Fibroblast of lung (primary cell): ENCODE measurements around the gene AK9. TPM values are rescaled to one million over a fixed set of nuclear protein-coding genes. Genes with fewer than 3 reads are reported as not detected.

Experiments used
- DNase-seq, 2 donors: peaks; one replicate each; pipeline versions ENCODE4 v3.0.0 to v3.0.0-alpha.2; 2010; ENCODE audit warnings: low read depth in 2 of 2
- H2AFZ ChIP-seq: 2 replicates; pipeline ENCODE4 v1.5.1; 2012; ENCODE audit warnings: low read length, control low read depth, inconsistent platforms
- H3K27ac ChIP-seq: 2 replicates; pipeline ENCODE4 v1.5.1; 2011; ENCODE audit warnings: low read length, control low read depth; ENCODE audit not compliant: insufficient read depth
- H3K27me3 ChIP-seq: 2 replicates; pipeline ENCODE4 v1.5.1; 2011; ENCODE audit warnings: mild to moderate bottlenecking, low read length; ENCODE audit not compliant: control insufficient read depth, insufficient read depth
- H3K36me3 ChIP-seq: 2 replicates; pipeline ENCODE4 v1.5.1; 2011; ENCODE audit warnings: low read length; ENCODE audit not compliant: control insufficient read depth, insufficient read depth
- H3K4me1 ChIP-seq: 2 replicates; pipeline ENCODE4 v1.5.1; 2011; ENCODE audit warnings: low read length; ENCODE audit not compliant: control insufficient read depth, insufficient read depth; ENCODE audit errors: extremely low read depth
- H3K4me2 ChIP-seq: 2 replicates; pipeline ENCODE4 v1.5.1; 2011; ENCODE audit warnings: low read length, control low read depth; ENCODE audit not compliant: insufficient read depth; ENCODE audit errors: extremely low read depth
- H3K4me3 ChIP-seq, 4 experiments: fragments of 200-600 bp in 1 of 4; sonication (generic) in 1 of 4; replicated peaks in 1 of 4; 2 replicates each; pipeline ENCODE4 v1.5.1; 2011 to 2016; ENCODE audit warnings: low read length in 4 of 4, low read depth in 3 of 4, mild to moderate bottlenecking in 3 of 4, control low read depth in 2 of 4, inconsistent platforms in 1 of 4, mixed read lengths in 1 of 4; ENCODE audit not compliant: insufficient read depth in 1 of 4; ENCODE audit errors: control extremely low read depth in 1 of 4
- H3K79me2 ChIP-seq: 2 replicates; pipeline ENCODE4 v1.5.1; 2012; ENCODE audit warnings: mild to moderate bottlenecking, low read length, inconsistent platforms; ENCODE audit not compliant: control insufficient read depth, insufficient read depth
- H3K9ac ChIP-seq: 2 replicates; pipeline ENCODE4 v1.5.1; 2011; ENCODE audit warnings: mild to moderate bottlenecking, low read length, control low read depth; ENCODE audit not compliant: insufficient read depth
- H3K9me3 ChIP-seq: 2 replicates; pipeline ENCODE4 v1.5.1; 2012; ENCODE audit warnings: low read depth, low read length; ENCODE audit not compliant: control insufficient read depth, insufficient read depth
- H4K20me1 ChIP-seq: 2 replicates; pipeline ENCODE4 v1.5.1; 2011; ENCODE audit warnings: low read length; ENCODE audit not compliant: control insufficient read depth, insufficient read depth; ENCODE audit errors: extremely low read depth
- CTCF ChIP-seq, 2 donors: IDR thresholded peaks in 1 of 2; conservative IDR thresholded peaks in 1 of 2; 1 replicate in 1 of 2; 2 replicates in 1 of 2; pipeline ENCODE4 v1.5.1; 2011 to 2012; ENCODE audit warnings: low read length in 2 of 2, control low read depth in 1 of 2, inconsistent platforms in 1 of 2, low read depth in 1 of 2, mild to moderate bottlenecking in 1 of 2
- EZH2 ChIP-seq: IDR thresholded peaks from 2 replicates; pipeline ENCODE4 v1.5.1; 2012; ENCODE audit warnings: low read length, control low read depth, mild to moderate bottlenecking; ENCODE audit errors: missing control alignments
- polyA plus RNA-seq, 2 donors: library from polyadenylated mRNA; depleted of rRNA in 1 of 2; stranded (reverse) in 1 of 2; unstranded in 1 of 2; fragments of >200 nt; gene quantifications; 2 replicates each; pipeline ENCODE4 v1.2.1, GENCODE V29; 2011 to 2012; ENCODE audit warnings: missing spikeins in 1 of 2
- total RNA-seq: library from RNA; depleted of rRNA; stranded (reverse); fragments of >200 nt; gene quantifications from 2 replicates; pipeline ENCODE4 v1.2.1, GENCODE V29; 2014

Gene AK9
- total and polyA plus RNA-seq, 2 donors (not counting 1 experiment from before 2014, with no cell fraction given): 4.5 to 10.4 TPM

GRCh38 chr6:109722564-109723254 is 31.7 kb upstream of the AK9 start:
- TF ChIP-seq EZH2 (no peak), CTCF (conservative IDR thresholded peaks at IDR 0.05 in 1 of 2, IDR thresholded peaks at IDR 0.05 in 1 of 2; ENCODE audit: low read depth in 1 of 2, low read length in 2 of 2) (no peak)
- DNase-seq: no peak

GRCh38 chr6:109722011-109722410 is 31.0 kb upstream of the AK9 start:
- Histone ChIP-seq H3K9ac (no peak overlapping the region), H3K27me3 (no peaks in the 10 kb centered on the region), H3K4me2 (no peak overlapping the region), H3K27ac (no peak overlapping the region), H3K4me3 (no peak overlapping the region), H3K4me1 (no peaks in the 10 kb centered on the region), H2AFZ (no peak overlapping the region), H3K79me2 (no peaks in the 10 kb centered on the region), H3K36me3 (no peaks in the 10 kb centered on the region), H4K20me1 (no peaks in the 10 kb centered on the region), H3K9me3 (no peaks in the 10 kb centered on the region)
- no peak for DNase-seq
- TF ChIP-seq CTCF (conservative IDR thresholded peaks at IDR 0.05 in 1 of 2, IDR thresholded peaks at IDR 0.05 in 1 of 2; ENCODE audit: low read depth in 1 of 2, low read length in 2 of 2) (no peak), EZH2 (no peak)

More at GRCh38 chr6:109722564-109723254, 31.7 kb upstream of the AK9 start:
- Histone ChIP-seq H3K79me2 (no peaks in the 10 kb centered on the region), H3K4me2 (no peak overlapping the region), H3K27ac (no peak overlapping the region), H3K4me1 (no peaks in the 10 kb centered on the region), H3K36me3 (no peaks in the 10 kb centered on the region), H2AFZ (no peak overlapping the region), H3K9ac (no peak overlapping the region), H3K4me3 (no peak overlapping the region), H3K9me3 (no peaks in the 10 kb centered on the region), H3K27me3 (no peaks in the 10 kb centered on the region), H4K20me1 (no peaks in the 10 kb centered on the region)

- Histone ChIP-seq H3K4me3 (no peak overlapping the region), H3K36me3 (no peaks in the 10 kb centered on the region), H3K9ac (no peak overlapping the region), H2AFZ (no peak overlapping the region), H3K79me2 (no peaks in the 10 kb centered on the region), H4K20me1 (no peaks in the 10 kb centered on the region), H3K27ac (no peak overlapping the region), H3K9me3 (no peaks in the 10 kb centered on the region), H3K27me3 (no peaks in the 10 kb centered on the region), H3K4me2 (no peak overlapping the region), H3K4me1 (no peaks in the 10 kb centered on the region)
- TF ChIP-seq CTCF (conservative IDR thresholded peaks at IDR 0.05 in 1 of 2, IDR thresholded peaks at IDR 0.05 in 1 of 2; ENCODE audit: low read depth in 1 of 2, low read length in 2 of 2) (no peak), EZH2 (no peak)
- no peak for DNase-seq
Measured at GRCh38 chr6:109720311-109720710, 29.3 kb upstream of the AK9 start.
